K562 (cell line): ENCODE data around the gene SYNPO. TPM values are rescaled to one million over a fixed set of nuclear protein-coding genes. Genes with fewer than 3 reads are reported as not detected.

Source experiments
- ATAC-seq: fragments of 200-7000 bp; cut with Tn5 transposase; 3 replicates; pipeline ENCODE4 v1.9.1; 2020; ENCODE audit warnings: moderate library complexity
- BruUV-seq: library from RNA; stranded (reverse); fragments of 400-500 nt; replicated peaks from 2 replicates; lab custom pipeline; 2021; lab: Mats Ljungman, UMichigan
- CTCF ChIA-PET: fragments of 300-600 bp; formaldehyde crosslinking; extraction: SDS; loops from one replicate; lab custom pipeline; 2021; ENCODE audit warnings: low intra/inter-chr PET ratio; lab: Yijun Ruan, JAX
- POLR2A ChIA-PET: fragments of 300-600, 350-650 bp; sonication (Branson Sonifier 250); formaldehyde crosslinking; extraction: SDS; loops from one replicate; lab custom pipeline; 2021; ENCODE audit warnings: antibody characterized with exemption, inconsistent platforms; lab: Yijun Ruan, JAX
- DNase-seq, 4 experiments: peaks; one replicate each; pipeline versions ENCODE4 v3.0.0 to v3.0.0-alpha.2; 2011 to 2018; ENCODE audit warnings: low spot score in 3 of 4, mixed read lengths in 3 of 4; ENCODE audit errors: extremely low read depth in 1 of 4
- FAIRE-seq: peaks from 2 replicates; lab custom pipeline; 2011; peaks lifted over from hg19 to GRCh38; lab: Jason Lieb, UNC
- H2AFZ ChIP-seq: 2 replicates; pipeline ENCODE4 v1.6.0; 2011; ENCODE audit warnings: low read depth, low read length, control low read depth, inconsistent platforms
- H3K27ac ChIP-seq: fragments of 200-600 bp; 3 replicates; pipeline ENCODE4 v1.8.0; 2011; ENCODE audit warnings: low read depth, mild to moderate bottlenecking, control low read depth, inconsistent platforms, low read length, moderate library complexity, mixed read lengths; ENCODE audit errors: extremely low read depth
- H3K27me3 ChIP-seq, 2 experiments: fragments of 300-600 bp in 1 of 2; 2 replicates in 1 of 2; 3 replicates in 1 of 2; pipeline versions ENCODE4 v1.6.0 to v1.8.0; 2011; ENCODE audit warnings: inconsistent platforms in 2 of 2, low read length in 2 of 2, mild to moderate bottlenecking in 1 of 2, mixed read lengths in 1 of 2, moderate library complexity in 1 of 2; ENCODE audit not compliant: control insufficient read depth in 2 of 2, insufficient read depth in 2 of 2
- H3K36me3 ChIP-seq: fragments of 300-600 bp; 3 replicates; pipeline ENCODE4 v1.8.0; 2011; ENCODE audit warnings: mild to moderate bottlenecking, low read length, inconsistent platforms; ENCODE audit not compliant: control insufficient read depth, insufficient read depth
- H3K4me1 ChIP-seq, 2 experiments: fragments of 200-600 bp in 1 of 2; replicated peaks in 1 of 2; 2 replicates in 1 of 2; 3 replicates in 1 of 2; pipeline versions ENCODE4 v1.5.1 to v1.8.0; 2011; ENCODE audit warnings: inconsistent platforms in 2 of 2, low read length in 2 of 2, mild to moderate bottlenecking in 1 of 2, mixed read lengths in 1 of 2, moderate library complexity in 1 of 2; ENCODE audit not compliant: control insufficient read depth in 2 of 2, insufficient read depth in 2 of 2
- H3K4me2 ChIP-seq: 2 replicates; pipeline ENCODE4 v1.6.1; 2011; ENCODE audit warnings: low read length, control low read depth, inconsistent platforms, mixed read lengths; ENCODE audit not compliant: insufficient read depth
- H3K4me3 ChIP-seq: fragments of 200-600 bp; sonication (generic), shearing (Covaris generic); 2 replicates; pipeline ENCODE4 v1.5.1; 2016; ENCODE audit warnings: control low read depth, inconsistent platforms
- H3K79me2 ChIP-seq: fragments of 200-600 bp; 3 replicates; pipeline ENCODE4 v1.8.0; 2011; ENCODE audit warnings: low read length, inconsistent platforms; ENCODE audit not compliant: control insufficient read depth, insufficient read depth
- H3K9ac ChIP-seq, 2 experiments: 2 replicates each; pipeline versions ENCODE4 v1.6.0 to v1.6.1; 2011; ENCODE audit warnings: low read depth in 2 of 2, low read length in 2 of 2, control low read depth in 1 of 2, inconsistent platforms in 1 of 2, mild to moderate bottlenecking in 1 of 2, mixed read lengths in 1 of 2; ENCODE audit not compliant: insufficient read depth in 1 of 2
- H3K9me1 ChIP-seq: one replicate; pipeline ENCODE4 v1.6.0; 2011; ENCODE audit warnings: inconsistent platforms, mild to moderate bottlenecking, low read length, moderate library complexity; ENCODE audit not compliant: control insufficient read depth, insufficient read depth
- H3K9me3 ChIP-seq: replicated peaks from 2 replicates; pipeline ENCODE4 v1.5.1; 2011; ENCODE audit warnings: low read depth, low read length, inconsistent platforms; ENCODE audit not compliant: control insufficient read depth, insufficient read depth
- H4K20me1 ChIP-seq: replicated peaks from 2 replicates; pipeline ENCODE4 v1.6.1; 2011; ENCODE audit warnings: low read length, inconsistent platforms, mixed read lengths; ENCODE audit not compliant: control insufficient read depth, insufficient read depth
- CAMTA2 ChIP-seq: fragments of 250-450 bp; sonication (Bioruptor Pico); conservative IDR thresholded peaks from 2 replicates; pipeline ENCODE4 v1.5.1; 2022
- CBFA2T2 ChIP-seq: fragments of 450-650 bp; conservative IDR thresholded peaks from 2 replicates; pipeline ENCODE4 v1.6.1; 2017; ENCODE audit warnings: mild to moderate bottlenecking
- ELF2 ChIP-seq: fragments of 250-450 bp; sonication (Bioruptor Pico); IDR thresholded peaks from 2 replicates; pipeline ENCODE4 v1.5.0; 2021; ENCODE audit warnings: mild to moderate bottlenecking
- GABPB2 ChIP-seq: fragments of 250-450 bp; sonication (Bioruptor Pico); conservative IDR thresholded peaks from 2 replicates; pipeline ENCODE4 v1.5.1; 2021; ENCODE audit warnings: mild to moderate bottlenecking
- GATA2 ChIP-seq: sonication (generic); formaldehyde crosslinking; IDR thresholded peaks from 2 replicates; pipeline ENCODE4 v1.4.0; 2020; ENCODE audit warnings: mild to moderate bottlenecking, missing genetic modification reagents
- HDAC3 ChIP-seq: fragments of 450-650 bp; IDR thresholded peaks from 2 replicates; pipeline ENCODE4 v1.6.1; 2018; ENCODE audit warnings: borderline replicate concordance, mild to moderate bottlenecking, moderate library complexity; ENCODE audit not compliant: partially characterized antibody
- HOMEZ ChIP-seq: fragments of 250-450 bp; sonication (Bioruptor Pico); IDR thresholded peaks from 2 replicates; pipeline ENCODE4 v1.4.0; 2020; ENCODE audit warnings: mild to moderate bottlenecking, moderate library complexity
- IRF2 ChIP-seq: sonication (generic); formaldehyde crosslinking; IDR thresholded peaks from 2 replicates; pipeline ENCODE4 v1.8.1; 2022; ENCODE audit warnings: mild to moderate bottlenecking, missing genetic modification reagents
- KLF13 ChIP-seq: fragments of 450-650 bp; IDR thresholded peaks from 2 replicates; pipeline ENCODE4 v1.6.1; 2016; ENCODE audit warnings: missing genetic modification characterization, low read depth, mild to moderate bottlenecking, missing compliant biosample characterization, moderate library complexity, borderline replicate concordance
- MAZ ChIP-seq, 2 experiments: fragments of 450-650 bp in 1 of 2; sonication (generic) in 1 of 2; formaldehyde crosslinking; IDR thresholded peaks in 1 of 2; conservative IDR thresholded peaks in 1 of 2; 2 replicates each; pipeline versions ENCODE4 v1.4.0 to v1.5.0; 2020; ENCODE audit warnings: mild to moderate bottlenecking in 1 of 2, missing genetic modification reagents in 1 of 2
- MCM3 ChIP-seq: fragments of 450-650 bp; IDR thresholded peaks from 2 replicates; pipeline ENCODE4 v1.6.1; 2016
- MEIS2 ChIP-seq: fragments of 450-650 bp; IDR thresholded peaks from 2 replicates; pipeline ENCODE4 v1.6.1; 2014; ENCODE audit warnings: mild to moderate bottlenecking; ENCODE audit not compliant: partially characterized antibody
- NCOA1 ChIP-seq: fragments of 450-650 bp; IDR thresholded peaks from 2 replicates; pipeline ENCODE4 v1.6.1; 2016; ENCODE audit warnings: low read depth
- RAD51 ChIP-seq: fragments of 450-650 bp; IDR thresholded peaks from 2 replicates; pipeline ENCODE4 v1.7.1; 2016; ENCODE audit warnings: low read depth, mild to moderate bottlenecking, borderline replicate concordance
- RBM34 ChIP-seq: fragments of 200-400 bp; formaldehyde crosslinking; IDR thresholded peaks from 2 replicates; pipeline ENCODE4 v1.6.1; 2018; ENCODE audit warnings: low read length, borderline replicate concordance; ENCODE audit not compliant: insufficient read depth
- SNAPC5 ChIP-seq: fragments of 250-450 bp; sonication (Bioruptor Pico); IDR thresholded peaks from 2 replicates; pipeline ENCODE4 v1.8.0; 2021; ENCODE audit warnings: moderate library complexity, mild to moderate bottlenecking, inconsistent platforms
- TOE1 ChIP-seq, 2 experiments: fragments of 450-650 bp in 1 of 2; sonication (generic) in 1 of 2; formaldehyde crosslinking in 1 of 2; IDR thresholded peaks; 2 replicates each; pipeline versions ENCODE4 v1.7.1 to v1.8.0; 2016 to 2022; ENCODE audit warnings: borderline replicate concordance in 2 of 2, mild to moderate bottlenecking in 2 of 2, antibody characterized with exemption in 1 of 2, inconsistent platforms in 1 of 2, low read depth in 1 of 2, missing genetic modification reagents in 1 of 2, moderate library complexity in 1 of 2
- ZKSCAN1 ChIP-seq: fragments of 150-350 bp; IDR thresholded peaks from 2 replicates; pipeline ENCODE4 v1.6.1; 2016; ENCODE audit warnings: low read depth, low read length
- ZNF140 ChIP-seq: fragments of 250-450 bp; sonication (Bioruptor Pico); IDR thresholded peaks from 2 replicates; pipeline ENCODE4 v1.8.0; 2021; ENCODE audit warnings: moderate library complexity, mild to moderate bottlenecking, inconsistent platforms
- ZNF507 ChIP-seq: conservative IDR thresholded peaks from 2 replicates; pipeline ENCODE4 v1.6.1; 2017; ENCODE audit warnings: missing genetic modification characterization, missing compliant biosample characterization
- WGBS: fragments of 100-300 bp; shearing (Covaris generic); methylation state at CpG from one replicate; pipeline ENCODE4 v1.1.6; 2016; ENCODE audit warnings: low coverage, mixed read lengths; ENCODE audit not compliant: insufficient coverage; ENCODE audit errors: missing lambda C conversion rate; 5-methylcytosine and 5-hydroxymethylcytosine counted together
- in situ Hi-C: fragments of 300-500 bp; cut with MboI; formaldehyde crosslinking; loops from 4 replicates; pipeline ENCODE4 v1.15.0; 2018; ENCODE audit warnings: inconsistent platforms, mixed read lengths
- intact Hi-C: fragments of 100-400 bp; cut with micrococcal nuclease; formaldehyde crosslinking; loops from 2 replicates; pipeline ENCODE4 v1.14.2; 2022
- polyA plus RNA-seq, 8 experiments: library from polyadenylated mRNA; depleted of rRNA in 4 of 8; stranded (reverse) in 5 of 8; unstranded in 3 of 8; fragments of >200 nt; fragmentation: Nextera tagmentation in 2 of 8; fragmentation: Illumina TruSeq in 1 of 8; extraction: Ambion mirVana in 2 of 8; extraction: Trizol in 1 of 8; gene quantifications; 2 replicates each; pipeline versions ENCODE4 v1.2.1 to v1.2.3, GENCODE V29; 2011 to 2014; ENCODE audit warnings: inconsistent platforms in 1 of 8, missing spikeins in 1 of 8
- total RNA-seq, 7 experiments: library from RNA; depleted of rRNA in 6 of 7; stranded (reverse); fragments of >200 nt in 6 of 7; fragmentation: Illumina TruSeq in 2 of 7; extraction: Trizol in 2 of 7; gene quantifications; 2 replicates each; pipeline versions ENCODE4 v1.2.1 to v1.2.3, GENCODE V29; 2011 to 2021; ENCODE audit warnings: low replicate concordance in 1 of 7
- TF ChIP-seq, protein P1 (sequence below): fragments of 450-650 bp; formaldehyde crosslinking; IDR thresholded peaks from 2 replicates; pipeline ENCODE4 v1.4.0; 2020; ENCODE audit warnings: mild to moderate bottlenecking, mixed read lengths

Gene SYNPO
- total and polyA plus RNA-seq, 9 of the 15 experiments (the other 6 are each of a cell fraction or from before 2014, with no cell fraction given), result 0.01 to 0.31 (median 0.03) TPM; not detected in 4

- Histone ChIP-seq H4K20me1 (peaks cover 8% of the 10 kb centered on the region), H3K36me3 (no peaks in the 10 kb centered on the region), H3K9me1 (no peaks in the 10 kb centered on the region), H3K9ac (no peak overlapping the region), H2AFZ (no peak overlapping the region), H3K27ac (no peak overlapping the region), H3K79me2 (no peaks in the 10 kb centered on the region), H3K9me3 (no peaks in the 10 kb centered on the region), H3K27me3 (peaks cover 18 to 58% of the 10 kb centered on the region in 2 experiments), H3K4me1 (peaks cover 11 to 13% of the 10 kb centered on the region in 2 experiments; a peak in 4 of 5 replicates), H3K4me2 (no peak overlapping the region), H3K4me3 (no peak overlapping the region)
- intact Hi-C loops (no loop called here), in situ Hi-C loops (no loop called here)
- ChIA-PET CTCF (no interaction called here), POLR2A (interaction anchor here (0.6 kb wide), 1 partner anchor 102 kb away, joined by 3 read pairs; the partner anchor contains the start of gene RBM22)
- 21% methylated on average over 10 of the region's 12 CpGs for WGBS
- no TSS peak for BruUV-seq
- DNase-seq (no peak), FAIRE-seq (no peak), ATAC-seq (no peak)
- TF ChIP-seq GATA2 (CRISPR knock-in tag) (no peak), HDAC3 (no peak), MCM3 (no peak), GABPB2 (CRISPR knock-in tag) (no peak), MEIS2 (no peak), ELF2 (CRISPR knock-in tag) (no peak), ZNF507 (tag) (no peak), CAMTA2 (CRISPR knock-in tag) (no peak), IRF2 (CRISPR knock-in tag) (no peak), NCOA1 (no peak), ZKSCAN1 (no peak), TOE1 (IDR thresholded peaks at IDR 0.05; ENCODE audit: borderline replicate concordance) (peak; percentile 63; the same call in 1 of the 2 replicates), TOE1 (CRISPR knock-in tag; IDR thresholded peaks at IDR 0.05; ENCODE audit: borderline replicate concordance, low read depth) (no peak), SNAPC5 (CRISPR knock-in tag) (no peak), HOMEZ (CRISPR knock-in tag) (no peak), RAD51 (peak; percentile 56; the same call in 1 of the 2 replicates), KLF13 (tag) (no peak), MAZ (CRISPR knock-in tag; conservative IDR thresholded peaks at IDR 0.05 in 1 of 2, IDR thresholded peaks at IDR 0.05 in 1 of 2) (no peak), CBFA2T2 (peak; percentile 20; the same call in 1 of the 2 replicates), RBM34 (no peak), ZNF140 (CRISPR knock-in tag) (no peak)
- TF ChIP-seq, protein P1, sequence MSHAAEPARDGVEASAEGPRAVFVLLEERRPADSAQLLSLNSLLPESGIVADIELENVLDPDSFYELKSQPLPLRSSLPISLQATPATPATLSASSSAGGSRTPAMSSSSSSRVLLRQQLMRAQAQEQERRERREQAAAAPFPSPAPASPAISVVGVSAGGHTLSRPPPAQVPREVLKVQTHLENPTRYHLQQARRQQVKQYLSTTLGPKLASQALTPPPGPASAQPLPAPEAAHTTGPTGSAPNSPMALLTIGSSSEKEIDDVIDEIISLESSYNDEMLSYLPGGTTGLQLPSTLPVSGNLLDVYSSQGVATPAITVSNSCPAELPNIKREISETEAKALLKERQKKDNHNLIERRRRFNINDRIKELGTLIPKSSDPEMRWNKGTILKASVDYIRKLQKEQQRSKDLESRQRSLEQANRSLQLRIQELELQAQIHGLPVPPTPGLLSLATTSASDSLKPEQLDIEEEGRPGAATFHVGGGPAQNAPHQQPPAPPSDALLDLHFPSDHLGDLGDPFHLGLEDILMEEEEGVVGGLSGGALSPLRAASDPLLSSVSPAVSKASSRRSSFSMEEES, result peak; percentile 84
Observed at GRCh38 chr5:150598821-150599273, 41.6 kb upstream of the SYNPO start.
